GM21723 (cell line): ENCODE data around the gene ABCA9.
"Not testable (repeated sequence)": the region's sequence is repeated elsewhere in the genome, so short reads cannot be mapped to it uniquely, and the experiment has no call there.

Source experiments
- ATAC-seq: cut with Tn5 transposase; IDR thresholded peaks from one replicate; pipeline ENCODE4 v1.9.1; 2021; ENCODE audit warnings: mild to moderate bottlenecking, moderate library complexity; ENCODE audit not compliant: unreplicated experiment

ABCA9 gene

GRCh38 chr17:69060822-69061221 lies at the start of gene ABCA9:
ABCA9 (minus strand) TSS chr17:69060927; CDS start chr17:69051126, 9,801 bp downstream.
- no peak for ATAC-seq

GRCh38 chr17:69105907-69106730 lies 45.4 kb upstream of the ABCA9 start:
- ATAC-seq: no peak

GRCh38 chr17:69103557-69104233 lies 43.0 kb upstream of the ABCA9 start:
- no peak for ATAC-seq

- no peak for ATAC-seq
Observed at GRCh38 chr17:69098625-69099024, 37.9 kb upstream of the ABCA9 start.

- no peak for ATAC-seq
Observed at GRCh38 chr17:69096541-69096940, 35.8 kb upstream of the ABCA9 start.

GRCh38 chr17:69093995-69094394 lies 33.3 kb upstream of the ABCA9 start:
- ATAC-seq: no peak

- ATAC-seq: no peak
Observed at GRCh38 chr17:69093279-69093789, 32.6 kb upstream of the ABCA9 start.

- no peak for ATAC-seq
Observed at GRCh38 chr17:69090365-69090764, 29.6 kb upstream of the ABCA9 start.

GRCh38 chr17:69088643-69089200 lies 28.0 kb upstream of the ABCA9 start:
- no peak for ATAC-seq

- ATAC-seq: no peak
Observed at GRCh38 chr17:69086641-69087040, 25.9 kb upstream of the ABCA9 start.

- no peak for ATAC-seq
Observed at GRCh38 chr17:69084911-69085310, 24.2 kb upstream of the ABCA9 start.

- ATAC-seq: no peak
Observed at GRCh38 chr17:69082696-69083095, 22.0 kb upstream of the ABCA9 start.

- no peak for ATAC-seq
Observed at GRCh38 chr17:69078864-69079263, 18.1 kb upstream of the ABCA9 start.

GRCh38 chr17:69075823-69076222 lies 15.1 kb upstream of the ABCA9 start:
- ATAC-seq: no peak

GRCh38 chr17:69073392-69073791 lies 12.7 kb upstream of the ABCA9 start:
- not testable (repeated sequence) for ATAC-seq

- not testable (repeated sequence) for ATAC-seq
Observed at GRCh38 chr17:69072803-69073256, 12.1 kb upstream of the ABCA9 start.

- ATAC-seq: not testable (repeated sequence)
Observed at GRCh38 chr17:69071233-69071586, 10.5 kb upstream of the ABCA9 start.

- not testable (repeated sequence) for ATAC-seq
Observed at GRCh38 chr17:69070378-69071232, 9.9 kb upstream of the ABCA9 start.

- ATAC-seq: no peak
Observed at GRCh38 chr17:69069226-69069750, 8.6 kb upstream of the ABCA9 start.

- ATAC-seq: no peak
Observed at GRCh38 chr17:69067274-69068047, 6.7 kb upstream of the ABCA9 start.
